Activated CD8-positive, alpha-beta memory T cell treated with anti-CD3 and anti-CD28 coated beads, Interleukin-2, amount 10 ng/mL, durations not matched to agents 7 days and 5 days (primary cell): ENCODE data around the gene DARS2. TPM values are rescaled to one million over a fixed set of nuclear protein-coding genes. Genes with fewer than 3 reads are reported as not detected.

ENCODE experiments used
- total RNA-seq, 2 experiments: library from RNA; stranded (reverse); gene quantifications; one replicate each; pipeline ENCODE4 v1.2.3, GENCODE V29; 2021

DARS2 gene
- total RNA-seq, 2 experiments from 2014 or later: 28.7 to 32.3 TPM

Other genes starting within 250 kb of the DARS2 start
- not detected for gene SLC9C2, start 221.6 kb upstream of the DARS2 start, total RNA-seq
- not detected for gene TEX50, start 189.3 kb upstream of the DARS2 start, total RNA-seq
- under 1 TPM in 1 of 2 experiments, not detected in 1; 0.20 TPM for gene ANKRD45, start 154.8 kb upstream of the DARS2 start, total RNA-seq
- gene KLHL20, start 109.7 kb upstream of the DARS2 start, total RNA-seq: 10 to 100 TPM; 18.8 to 25.0 TPM
- gene CENPL, start 210 bp downstream of the DARS2 start, total RNA-seq: 10 to 100 TPM; 35.4 to 42.0 TPM
- 100 to 1,000 TPM; 418 to 494 TPM for gene GAS5, start 43.3 kb downstream of the DARS2 start, total RNA-seq
- gene ZBTB37, start 43.7 kb downstream of the DARS2 start, total RNA-seq: 10 to 100 TPM in 1 of 2 experiments, 1 to 10 TPM in 1; 9.5 to 13.3 TPM
- gene SERPINC1, start 92.7 kb downstream of the DARS2 start, total RNA-seq: not detected
- gene RC3H1, start 197.7 kb downstream of the DARS2 start, total RNA-seq: 10 to 100 TPM; 37.1 to 38.0 TPM